Prostate gland (tissue), 2 donors: ENCODE data around the gene SLC13A5. TPM values are rescaled to one million over a fixed set of nuclear protein-coding genes. Genes with fewer than 3 reads are reported as not detected.

Source experiments
- DNase-seq: peaks from one replicate; pipeline ENCODE4 v3.0.0-alpha.2; 2019; ENCODE audit warnings: low spot score
- H3K27ac ChIP-seq, 2 donors: fragments of 200-600 bp; sonication (generic); 2 replicates each; pipeline ENCODE4 v1.5.1; 2017 to 2019
- H3K27me3 ChIP-seq: fragments of 200-600 bp; sonication (generic); replicated peaks from 2 replicates; pipeline ENCODE4 v1.5.1; 2019; ENCODE audit not compliant: insufficient read depth
- H3K36me3 ChIP-seq, 2 donors: fragments of 200-600 bp; sonication (generic); 1 replicate in 1 of 2; 2 replicates in 1 of 2; pipeline versions ENCODE4 v1.5.1 to v1.8.1; 2017 to 2019
- H3K4me1 ChIP-seq: fragments of 200-600 bp; sonication (generic); replicated peaks from 2 replicates; pipeline ENCODE4 v1.5.1; 2019
- H3K4me3 ChIP-seq, 2 donors: fragments of 200-600 bp; sonication (generic); 2 replicates each; pipeline ENCODE4 v1.5.1; 2017 to 2019
- H3K9me3 ChIP-seq: fragments of 200-600 bp; sonication (generic); 2 replicates; pipeline ENCODE4 v1.5.1; 2017
- CTCF ChIP-seq, 4 experiments: fragments of 200-600 bp in 2 of 4; fragments of 450-650 bp in 2 of 4; sonication (generic) in 2 of 4; IDR thresholded peaks; 1 replicate in 3 of 4; 2 replicates in 1 of 4; pipeline ENCODE4 v1.5.1; 2016 to 2019; ENCODE audit warnings: antibody characterized with exemption in 4 of 4, mild to moderate bottlenecking in 2 of 4, moderate library complexity in 2 of 4
- POLR2A ChIP-seq: fragments of 450-650 bp; IDR thresholded peaks from one replicate; pipeline ENCODE4 v1.6.1; 2016; ENCODE audit warnings: antibody characterized with exemption, mild to moderate bottlenecking
- POLR2AphosphoS5 ChIP-seq: sonication (generic); formaldehyde crosslinking; IDR thresholded peaks from one replicate; pipeline ENCODE4 v1.6.1; 2017; ENCODE audit warnings: antibody characterized with exemption
- WGBS: methylation state at CpG from one replicate; pipeline ENCODE4 v1.1.5; 2018; 5-methylcytosine and 5-hydroxymethylcytosine counted together
- intact Hi-C: fragments of 100-400 bp; cut with DNase I; formaldehyde crosslinking; loops from one replicate; pipeline ENCODE4 v1.14.2; 2022
- total RNA-seq, 2 donors: library from RNA; depleted of rRNA; stranded (reverse); fragments of >200 nt; gene quantifications; one replicate each; pipeline ENCODE4 v1.1.0, GENCODE V29; 2016

The SLC13A5 gene
- total RNA-seq, 2 donors from 2014 or later: 1.1 to 1.6 TPM

DNA sequence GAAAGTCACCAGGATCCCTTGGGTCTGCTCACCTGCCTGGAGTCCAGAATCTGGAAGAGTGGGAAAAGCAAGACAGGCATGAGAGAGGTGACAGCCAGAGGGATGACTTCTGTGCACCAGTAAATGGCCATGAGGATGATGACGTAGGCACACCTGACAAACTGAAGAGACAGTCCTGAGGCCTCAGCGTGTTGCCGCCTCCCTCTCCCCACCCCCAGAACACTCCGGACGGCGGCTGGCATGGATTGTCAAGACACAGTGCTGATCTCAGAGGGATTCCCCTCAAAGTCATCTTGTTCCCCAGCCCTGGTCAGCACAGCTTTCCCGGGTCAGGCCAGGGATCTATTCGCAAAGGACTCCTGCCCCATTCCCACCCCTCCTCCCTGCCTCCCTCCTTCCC, 6.2 kb downstream of the SLC13A5 start:
- Histone ChIP-seq H3K36me3 (no peaks in the 10 kb centered on the region), H3K4me1 (no peaks in the 10 kb centered on the region), H3K9me3 (no peaks in the 10 kb centered on the region), H3K27me3 (no peaks in the 10 kb centered on the region), H3K4me3 (no peak overlapping the region), H3K27ac (no peak overlapping the region)
- intact Hi-C loops: no loop called here
- 62% methylated on average over 8 of the region's 8 CpGs for WGBS
- no peak for DNase-seq
- TF ChIP-seq CTCF (IDR thresholded peaks at IDR 0.05) (no peak), POLR2A (no peak), POLR2AphosphoS5 (no peak)

DNA sequence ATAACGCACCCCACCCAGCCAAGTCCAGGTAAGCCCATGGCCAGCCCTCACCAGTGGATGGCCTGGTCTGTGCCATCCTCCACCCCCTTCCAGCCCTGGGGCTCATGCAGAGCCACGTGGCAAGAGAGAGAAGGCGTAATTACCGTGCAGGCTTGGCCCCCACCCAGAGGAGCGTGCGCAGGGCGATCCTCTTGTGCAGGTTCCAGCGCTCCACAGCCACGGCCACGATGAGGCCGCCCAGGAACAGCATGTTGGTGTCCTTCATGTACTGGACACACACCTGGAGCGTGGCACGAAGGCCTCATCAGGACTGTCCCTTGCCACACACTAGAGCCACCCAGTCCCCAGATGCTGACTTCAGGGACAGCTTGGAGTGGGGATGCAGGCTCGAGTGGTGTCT, 6.7 kb downstream of the SLC13A5 start:
- no peak for TF ChIP-seq POLR2AphosphoS5
- no peak for TF ChIP-seq POLR2A
- DNase-seq: no peak
- Histone ChIP-seq H3K27me3 (no peaks in the 10 kb centered on the region), H3K27ac (no peak overlapping the region), H3K4me1 (no peaks in the 10 kb centered on the region), H3K9me3 (no peaks in the 10 kb centered on the region), H3K4me3 (no peak overlapping the region), H3K36me3 (no peaks in the 10 kb centered on the region)
- WGBS: 87% methylated on average over 12 of the region's 14 CpGs
- intact Hi-C loops: no loop called here

DNA sequence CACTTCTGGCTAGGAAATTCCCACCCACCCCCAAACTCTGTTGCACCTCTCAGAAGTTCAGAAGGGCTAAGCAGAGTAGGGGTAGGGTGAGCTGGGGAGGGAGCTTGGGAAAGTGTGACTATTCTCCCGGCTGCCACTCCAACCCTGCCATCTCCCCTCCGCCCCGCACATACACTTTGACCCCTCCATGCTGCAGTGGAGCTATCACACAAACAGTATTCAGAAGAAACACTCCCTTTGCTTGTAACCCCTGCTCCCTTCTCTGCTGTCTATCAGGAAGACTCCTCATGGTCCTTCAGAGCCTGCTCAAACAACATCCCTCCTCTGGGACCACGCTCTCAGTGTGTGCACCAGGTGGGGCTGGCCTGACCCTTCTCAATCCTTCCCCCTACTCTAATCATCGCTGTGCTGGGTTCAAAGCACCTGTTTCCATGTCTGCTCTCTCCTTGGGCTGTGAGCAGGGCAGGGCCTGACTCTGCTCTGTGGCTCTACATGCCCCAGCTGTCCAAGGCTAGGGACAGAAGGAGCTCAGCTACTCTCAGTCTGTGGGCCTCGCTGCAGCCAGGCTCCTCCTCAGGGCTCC, 8.6 kb downstream of the SLC13A5 start:
- no peaks in the 10 kb centered on the region for H3K27me3 ChIP-seq
- WGBS: 86% methylated on average over 6 of the region's 6 CpGs
- no peak for DNase-seq
- no peaks in the 10 kb centered on the region for H3K36me3 ChIP-seq
- H3K27ac ChIP-seq: no peak overlapping the region
- H3K9me3 ChIP-seq: no peaks in the 10 kb centered on the region
- H3K4me1 ChIP-seq: no peaks in the 10 kb centered on the region
- TF ChIP-seq POLR2A: no peak
- TF ChIP-seq CTCF (IDR thresholded peaks at IDR 0.05): no peak
- no peak for TF ChIP-seq POLR2AphosphoS5
- intact Hi-C loops: no loop called here
- H3K4me3 ChIP-seq: no peak overlapping the region

GRCh38 chr17:6703751-6704150, 9.4 kb downstream of the SLC13A5 start:
- H3K27me3 ChIP-seq: no peaks in the 10 kb centered on the region
- H3K36me3 ChIP-seq: no peaks in the 10 kb centered on the region
- intact Hi-C loops: no loop called here
- 95% methylated on average over 10 of the region's 10 CpGs for WGBS
- no peak for TF ChIP-seq POLR2AphosphoS5
- TF ChIP-seq CTCF (IDR thresholded peaks at IDR 0.05): no peak
- no peak for TF ChIP-seq POLR2A
- no peaks in the 10 kb centered on the region for H3K9me3 ChIP-seq
- H3K27ac ChIP-seq: no peak overlapping the region
- no peak overlapping the region for H3K4me3 ChIP-seq
- no peak for DNase-seq
- H3K4me1 ChIP-seq: no peaks in the 10 kb centered on the region

GRCh38 chr17:6702567-6703215, 10.5 kb downstream of the SLC13A5 start:
- no peak for DNase-seq
- intact Hi-C loops: no loop called here
- WGBS: 85% methylated on average over 16 of the region's 16 CpGs
- TF ChIP-seq CTCF (IDR thresholded peaks at IDR 0.05) (no peak), POLR2A (no peak), POLR2AphosphoS5 (no peak)
- Histone ChIP-seq H3K4me3 (no peak overlapping the region), H3K4me1 (no peaks in the 10 kb centered on the region), H3K36me3 (no peaks in the 10 kb centered on the region), H3K27ac (no peak overlapping the region), H3K27me3 (no peaks in the 10 kb centered on the region), H3K9me3 (no peaks in the 10 kb centered on the region)
